ENCODE results near the gene SLC22A4.

The SLC22A4 gene

GRCh38 chr5:132375957-132376356 lies 81.8 kb downstream of the SLC22A4 start:
- H2AK5ac ChIP-seq (ENCODE audit: low read length) = no peak overlapping the region
- no peaks in the 10 kb centered on the region for H3K27me3 ChIP-seq (ENCODE audit: insufficient read depth, low read length)
- H4K12ac ChIP-seq (ENCODE audit: low read depth, low read length) = no peak overlapping the region
- H4K8ac ChIP-seq (ENCODE audit: low read depth, low read length) = no peak overlapping the region
- DNase-seq = no peak
- H3K23ac ChIP-seq (ENCODE audit: low read length) = no peak overlapping the region
- no peak overlapping the region for H3K27ac ChIP-seq (ENCODE audit: low read depth, low read length)
- H3K18ac ChIP-seq (ENCODE audit: low read length) = no peak overlapping the region
- no peak overlapping the region for H3K4ac ChIP-seq (ENCODE audit: low read depth, low read length)
- H4K91ac ChIP-seq (ENCODE audit: low read depth, low read length) = no peak overlapping the region
- H3K36me3 ChIP-seq (ENCODE audit: control insufficient read depth in 1 of 2, insufficient read depth in 2 of 2, low read length in 2 of 2) = no peaks in the 10 kb centered on the region
- no peak overlapping the region for H2BK120ac ChIP-seq (ENCODE audit: insufficient read depth, low read length, poor library complexity)
- no peak overlapping the region for H3K4me3 ChIP-seq (ENCODE audit: low read depth, low read length)
- no peaks in the 10 kb centered on the region for H3K79me2 ChIP-seq (ENCODE audit: control insufficient read depth, insufficient read depth, low read length, poor library complexity)
- no peak overlapping the region for H2BK5ac ChIP-seq (ENCODE audit: low read depth, low read length, poor library complexity)
- no peaks in the 10 kb centered on the region for H3K9me3 ChIP-seq (ENCODE audit: insufficient read depth, low read depth, low read length)
- WGBS (ENCODE audit: extremely low coverage, insufficient coverage, insufficient read length) = no CpG with 5 or more reads among the region's 3 CpGs
- no peak overlapping the region for H2AFZ ChIP-seq (ENCODE audit: insufficient read depth, low read length, poor library complexity)
- no peak overlapping the region for H3K4me2 ChIP-seq (ENCODE audit: low read length)
- H3K14ac ChIP-seq (ENCODE audit: low read length) = no peak overlapping the region
- H3K79me1 ChIP-seq (ENCODE audit: low read length) = no peaks in the 10 kb centered on the region
- peaks cover 11 to 17% of the 10 kb centered on the region in 2 experiments for H3K4me1 ChIP-seq (ENCODE audit: control insufficient read depth in 1 of 2, insufficient read depth in 2 of 2, low read length in 2 of 2)
- H2BK12ac ChIP-seq (ENCODE audit: low read length) = no peak overlapping the region
- no peak overlapping the region for H3K9ac ChIP-seq (ENCODE audit: low read length)

- Histone ChIP-seq H3K36me3 (ENCODE audit: control insufficient read depth in 1 of 2, insufficient read depth in 2 of 2, low read length in 2 of 2) (no peaks in the 10 kb centered on the region), H2BK5ac (ENCODE audit: low read depth, low read length, poor library complexity) (no peak overlapping the region), H3K4ac (ENCODE audit: low read depth, low read length) (no peak overlapping the region), H3K27ac (ENCODE audit: low read depth, low read length) (no peak overlapping the region), H3K79me1 (ENCODE audit: low read length) (no peaks in the 10 kb centered on the region), H3K4me2 (ENCODE audit: low read length) (no peak overlapping the region), H3K9ac (ENCODE audit: low read length) (no peak overlapping the region), H3K4me1 (ENCODE audit: control insufficient read depth in 1 of 2, insufficient read depth in 2 of 2, low read length in 2 of 2) (peaks cover 7% of the 10 kb centered on the region in 2 experiments), H3K23ac (ENCODE audit: low read length) (no peak overlapping the region), H2BK120ac (ENCODE audit: insufficient read depth, low read length, poor library complexity) (no peak overlapping the region), H4K8ac (ENCODE audit: low read depth, low read length) (no peak overlapping the region), H2AK5ac (ENCODE audit: low read length) (no peak overlapping the region), H2AFZ (ENCODE audit: insufficient read depth, low read length, poor library complexity) (no peak overlapping the region), H4K12ac (ENCODE audit: low read depth, low read length) (no peak overlapping the region), H3K14ac (ENCODE audit: low read length) (no peak overlapping the region), H3K27me3 (ENCODE audit: insufficient read depth, low read length) (no peaks in the 10 kb centered on the region), H3K4me3 (ENCODE audit: low read depth, low read length) (no peak overlapping the region), H3K18ac (ENCODE audit: low read length) (no peak overlapping the region), H2BK12ac (ENCODE audit: low read length) (no peak overlapping the region), H3K79me2 (ENCODE audit: control insufficient read depth, insufficient read depth, low read length, poor library complexity) (no peaks in the 10 kb centered on the region), H4K91ac (ENCODE audit: low read depth, low read length) (no peak overlapping the region), H3K9me3 (ENCODE audit: insufficient read depth, low read depth, low read length) (no peaks in the 10 kb centered on the region)
- no peak for DNase-seq
- WGBS (ENCODE audit: extremely low coverage, insufficient coverage, insufficient read length) = no CpG with 5 or more reads among the region's 16 CpGs
Measured at GRCh38 chr5:132376694-132377641, 82.8 kb downstream of the SLC22A4 start.

DNA sequence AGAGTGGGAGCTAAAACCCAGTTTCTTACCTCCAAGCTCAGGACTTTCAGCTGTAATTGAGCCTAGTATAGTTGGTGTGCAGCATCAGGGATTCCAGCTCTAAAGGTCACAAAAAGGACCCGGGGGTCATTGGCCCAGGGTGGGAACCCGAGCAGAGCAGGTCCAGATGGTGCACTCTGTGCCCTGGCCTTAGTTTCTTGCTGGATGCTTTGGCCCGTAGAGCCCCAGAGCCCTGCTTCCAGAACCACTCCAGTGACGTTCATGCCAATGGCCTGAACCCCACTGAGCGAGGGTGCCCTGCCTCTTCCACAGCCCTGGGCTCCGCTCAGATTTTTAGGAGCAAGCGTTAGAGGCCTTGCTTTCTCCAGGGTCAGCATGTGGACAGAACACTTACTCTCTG lies 83.5 kb downstream of the SLC22A4 start:
- no peaks in the 10 kb centered on the region for H3K79me2 ChIP-seq (ENCODE audit: control insufficient read depth, insufficient read depth, low read length, poor library complexity)
- no peak overlapping the region for H3K4me2 ChIP-seq (ENCODE audit: low read length)
- H3K9me3 ChIP-seq (ENCODE audit: insufficient read depth, low read depth, low read length) = no peaks in the 10 kb centered on the region
- H3K4me3 ChIP-seq (ENCODE audit: low read depth, low read length) = no peak overlapping the region
- no peak overlapping the region for H2BK5ac ChIP-seq (ENCODE audit: low read depth, low read length, poor library complexity)
- H3K27me3 ChIP-seq (ENCODE audit: insufficient read depth, low read length) = no peaks in the 10 kb centered on the region
- DNase-seq = no peak
- H3K36me3 ChIP-seq (ENCODE audit: control insufficient read depth in 1 of 2, insufficient read depth in 2 of 2, low read length in 2 of 2) = no peaks in the 10 kb centered on the region
- no CpG with 5 or more reads among the region's 7 CpGs for WGBS (ENCODE audit: extremely low coverage, insufficient coverage, insufficient read length)
- H4K8ac ChIP-seq (ENCODE audit: low read depth, low read length) = no peak overlapping the region
- H3K4me1 ChIP-seq (ENCODE audit: control insufficient read depth in 1 of 2, insufficient read depth in 2 of 2, low read length in 2 of 2) = no peaks in the 10 kb centered on the region
- no peak overlapping the region for H2AK5ac ChIP-seq (ENCODE audit: low read length)
- H3K4ac ChIP-seq (ENCODE audit: low read depth, low read length) = no peak overlapping the region
- H3K18ac ChIP-seq (ENCODE audit: low read length) = no peak overlapping the region
- H2BK12ac ChIP-seq (ENCODE audit: low read length) = no peak overlapping the region
- no peaks in the 10 kb centered on the region for H3K79me1 ChIP-seq (ENCODE audit: low read length)
- no peak overlapping the region for H2BK120ac ChIP-seq (ENCODE audit: insufficient read depth, low read length, poor library complexity)
- no peak overlapping the region for H4K12ac ChIP-seq (ENCODE audit: low read depth, low read length)
- no peak overlapping the region for H4K91ac ChIP-seq (ENCODE audit: low read depth, low read length)
- no peak overlapping the region for H3K27ac ChIP-seq (ENCODE audit: low read depth, low read length)
- H3K14ac ChIP-seq (ENCODE audit: low read length) = no peak overlapping the region
- no peak overlapping the region for H3K9ac ChIP-seq (ENCODE audit: low read length)
- H2AFZ ChIP-seq (ENCODE audit: insufficient read depth, low read length, poor library complexity) = no peak overlapping the region
- H3K23ac ChIP-seq (ENCODE audit: low read length) = no peak overlapping the region

DNA sequence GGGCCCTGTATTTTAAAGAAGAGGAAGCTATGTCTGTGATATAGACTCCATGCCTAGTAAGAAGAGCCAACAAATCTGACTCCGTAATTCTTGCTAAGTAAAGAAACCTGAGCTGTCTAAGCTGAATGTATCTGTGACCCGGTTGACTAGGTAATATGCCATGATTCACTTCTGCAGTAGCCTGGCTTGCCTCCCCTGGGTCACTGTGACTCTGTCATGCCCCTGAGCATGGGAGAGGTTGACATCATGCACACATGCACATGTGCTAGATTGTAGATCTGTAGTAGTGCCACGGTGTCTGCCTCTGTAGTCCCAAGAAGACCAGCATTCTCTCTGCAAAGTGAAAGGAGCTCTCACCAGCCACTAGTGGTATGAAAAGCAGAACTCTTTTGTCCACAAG lies 84.4 kb downstream of the SLC22A4 start:
- Histone ChIP-seq H2AFZ (ENCODE audit: insufficient read depth, low read length, poor library complexity) (no peak overlapping the region), H3K4me3 (ENCODE audit: low read depth, low read length) (no peak overlapping the region), H3K23ac (ENCODE audit: low read length) (no peak overlapping the region), H2BK12ac (ENCODE audit: low read length) (no peak overlapping the region), H3K14ac (ENCODE audit: low read length) (no peak overlapping the region), H3K79me1 (ENCODE audit: low read length) (no peaks in the 10 kb centered on the region), H3K4me2 (ENCODE audit: low read length) (no peak overlapping the region), H4K8ac (ENCODE audit: low read depth, low read length) (no peak overlapping the region), H3K4ac (ENCODE audit: low read depth, low read length) (no peak overlapping the region), H3K36me3 (ENCODE audit: control insufficient read depth in 1 of 2, insufficient read depth in 2 of 2, low read length in 2 of 2) (no peaks in the 10 kb centered on the region), H3K9ac (ENCODE audit: low read length) (no peak overlapping the region), H2AK5ac (ENCODE audit: low read length) (no peak overlapping the region), H3K18ac (ENCODE audit: low read length) (no peak overlapping the region), H2BK5ac (ENCODE audit: low read depth, low read length, poor library complexity) (no peak overlapping the region), H3K27ac (ENCODE audit: low read depth, low read length) (no peak overlapping the region), H3K79me2 (ENCODE audit: control insufficient read depth, insufficient read depth, low read length, poor library complexity) (no peaks in the 10 kb centered on the region), H4K12ac (ENCODE audit: low read depth, low read length) (no peak overlapping the region), H3K27me3 (ENCODE audit: insufficient read depth, low read length) (no peaks in the 10 kb centered on the region), H2BK120ac (ENCODE audit: insufficient read depth, low read length, poor library complexity) (no peak overlapping the region), H3K9me3 (ENCODE audit: insufficient read depth, low read depth, low read length) (no peaks in the 10 kb centered on the region), H4K91ac (ENCODE audit: low read depth, low read length) (no peak overlapping the region), H3K4me1 (ENCODE audit: control insufficient read depth in 1 of 2, insufficient read depth in 2 of 2, low read length in 2 of 2) (no peaks in the 10 kb centered on the region)
- WGBS (ENCODE audit: extremely low coverage, insufficient coverage, insufficient read length) = no CpG with 5 or more reads among the region's 3 CpGs
- DNase-seq = no peak
